Neutrophil (primary cell): ENCODE measurements around the gene TUT4.

Experiments
- H3K27ac ChIP-seq: fragments of 200-600 bp; sonication (generic); 2 replicates; pipeline ENCODE4 v1.5.1; 2016; ENCODE audit warnings: mild to moderate bottlenecking, moderate library complexity
- H3K27me3 ChIP-seq: fragments of 200-600 bp; sonication (generic); 2 replicates; pipeline ENCODE4 v1.6.0; 2016; ENCODE audit warnings: mild to moderate bottlenecking
- H3K36me3 ChIP-seq: fragments of 200-600 bp; sonication (generic); 2 replicates; pipeline ENCODE4 v1.5.1; 2017
- H3K4me1 ChIP-seq, 2 experiments: fragments of 200-600 bp in 1 of 2; sonication (generic) in 1 of 2; 1 replicate in 1 of 2; 2 replicates in 1 of 2; pipeline versions ENCODE4 v1.5.1 to v1.6.1; 2013 to 2016; ENCODE audit warnings: low read depth in 1 of 2, low read length in 1 of 2, mild to moderate bottlenecking in 1 of 2, moderate library complexity in 1 of 2; ENCODE audit not compliant: control insufficient read depth in 1 of 2, insufficient read depth in 1 of 2
- H3K4me3 ChIP-seq, 2 experiments: fragments of 200-600 bp in 1 of 2; sonication (generic) in 1 of 2; 1 replicate in 1 of 2; 2 replicates in 1 of 2; pipeline ENCODE4 v1.5.1; 2013 to 2016; ENCODE audit warnings: low read depth in 1 of 2, low read length in 1 of 2, mild to moderate bottlenecking in 1 of 2, moderate library complexity in 1 of 2
- H3K9me3 ChIP-seq: fragments of 200-600 bp; sonication (generic); 2 replicates; pipeline ENCODE4 v1.5.1; 2016
- TF ChIP-seq, protein P1 (sequence below): fragments of 200-600 bp; sonication (generic); IDR thresholded peaks from 2 replicates; pipeline ENCODE4 v1.5.1; 2016; ENCODE audit warnings: antibody characterized with exemption

TUT4 gene

DNA sequence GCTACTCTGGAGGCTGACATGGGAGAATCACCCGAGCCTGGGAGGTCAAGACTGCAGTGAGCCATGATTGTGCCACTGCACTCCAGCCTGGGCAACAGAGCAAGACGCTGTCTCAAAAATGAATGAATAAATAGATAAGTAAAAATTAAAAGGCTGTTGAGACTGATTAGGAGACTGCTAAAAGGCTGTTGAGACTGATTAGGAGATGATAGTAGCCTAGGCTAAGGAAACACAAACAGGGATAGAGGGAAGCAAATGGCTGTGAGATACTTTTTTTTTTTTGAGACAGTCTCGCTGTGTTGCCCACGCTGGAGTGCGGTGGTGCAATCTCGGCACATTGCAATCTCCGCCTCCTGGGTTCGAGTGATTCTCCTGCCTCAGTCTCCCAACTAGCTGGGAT lies 120.1 kb downstream of the TUT4 start:
- H3K27me3 ChIP-seq, result no peaks in the 10 kb centered on the region
- TF ChIP-seq, protein P1, sequence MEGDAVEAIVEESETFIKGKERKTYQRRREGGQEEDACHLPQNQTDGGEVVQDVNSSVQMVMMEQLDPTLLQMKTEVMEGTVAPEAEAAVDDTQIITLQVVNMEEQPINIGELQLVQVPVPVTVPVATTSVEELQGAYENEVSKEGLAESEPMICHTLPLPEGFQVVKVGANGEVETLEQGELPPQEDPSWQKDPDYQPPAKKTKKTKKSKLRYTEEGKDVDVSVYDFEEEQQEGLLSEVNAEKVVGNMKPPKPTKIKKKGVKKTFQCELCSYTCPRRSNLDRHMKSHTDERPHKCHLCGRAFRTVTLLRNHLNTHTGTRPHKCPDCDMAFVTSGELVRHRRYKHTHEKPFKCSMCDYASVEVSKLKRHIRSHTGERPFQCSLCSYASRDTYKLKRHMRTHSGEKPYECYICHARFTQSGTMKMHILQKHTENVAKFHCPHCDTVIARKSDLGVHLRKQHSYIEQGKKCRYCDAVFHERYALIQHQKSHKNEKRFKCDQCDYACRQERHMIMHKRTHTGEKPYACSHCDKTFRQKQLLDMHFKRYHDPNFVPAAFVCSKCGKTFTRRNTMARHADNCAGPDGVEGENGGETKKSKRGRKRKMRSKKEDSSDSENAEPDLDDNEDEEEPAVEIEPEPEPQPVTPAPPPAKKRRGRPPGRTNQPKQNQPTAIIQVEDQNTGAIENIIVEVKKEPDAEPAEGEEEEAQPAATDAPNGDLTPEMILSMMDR, result no peak
- H3K4me3 ChIP-seq, result no peak overlapping the region
- H3K27ac ChIP-seq, result no peak overlapping the region
- no peaks in the 10 kb centered on the region for H3K4me1 ChIP-seq
- H3K9me3 ChIP-seq, result no peaks in the 10 kb centered on the region
- peaks cover 84% of the 10 kb centered on the region for H3K36me3 ChIP-seq

DNA sequence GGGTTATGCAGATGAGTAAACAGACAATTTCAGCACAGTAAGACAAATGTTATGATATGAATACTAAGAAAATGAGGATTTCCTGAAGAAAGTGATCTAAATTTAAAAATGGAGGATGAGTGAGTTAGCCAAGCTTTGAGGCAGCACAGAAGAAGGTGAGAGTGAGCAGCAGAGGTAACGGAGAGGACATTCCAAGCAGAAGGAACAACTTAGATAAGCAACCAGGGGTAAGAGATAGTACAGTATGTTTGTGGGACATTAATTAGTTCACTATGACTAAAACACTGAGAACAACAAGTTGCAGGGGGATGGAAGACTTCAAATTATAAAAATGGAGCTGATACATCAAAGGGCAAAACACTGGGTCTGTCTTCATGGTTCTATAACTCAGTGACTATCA lies 125.7 kb downstream of the TUT4 start:
- H3K36me3 ChIP-seq, result peaks cover 71% of the 10 kb centered on the region

DNA sequence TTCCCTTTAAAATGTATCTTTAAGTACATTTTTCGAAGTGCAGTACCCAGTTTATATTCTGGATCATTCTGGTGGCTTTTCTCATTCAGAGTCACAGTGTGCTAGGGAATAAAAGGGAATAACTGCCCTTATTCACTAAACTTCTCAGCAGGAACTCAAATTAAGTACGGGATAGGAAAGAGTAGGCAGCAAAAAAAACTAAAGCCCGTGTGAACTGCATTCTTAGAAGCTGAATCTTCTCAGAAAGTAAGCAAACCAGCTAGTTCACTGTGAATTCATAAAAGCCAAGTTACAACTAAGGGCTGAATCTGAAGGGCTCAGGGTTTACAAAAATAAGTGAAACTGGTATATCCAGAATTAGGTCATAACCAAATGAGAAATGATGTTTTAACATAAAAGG lies 126.5 kb downstream of the TUT4 start:
- H3K36me3 ChIP-seq, result peaks cover 71% of the 10 kb centered on the region
- H3K4me1 ChIP-seq, result peaks cover 4 to 9% of the 10 kb centered on the region in 2 experiments
- H3K4me3 ChIP-seq, result no peak overlapping the region
- no peaks in the 10 kb centered on the region for H3K9me3 ChIP-seq
- H3K27ac ChIP-seq, result no peak overlapping the region
- H3K27me3 ChIP-seq, result no peaks in the 10 kb centered on the region
- TF ChIP-seq, protein P1, result no peak

More for the DNA sequence above, 125.7 kb downstream of the TUT4 start:
- no peaks in the 10 kb centered on the region for H3K9me3 ChIP-seq
- no peak overlapping the region for H3K27ac ChIP-seq
- H3K4me3 ChIP-seq, result no peak overlapping the region
- TF ChIP-seq, protein P1, result no peak
- no peaks in the 10 kb centered on the region for H3K27me3 ChIP-seq
- peaks cover 4 to 9% of the 10 kb centered on the region in 2 experiments for H3K4me1 ChIP-seq

DNA sequence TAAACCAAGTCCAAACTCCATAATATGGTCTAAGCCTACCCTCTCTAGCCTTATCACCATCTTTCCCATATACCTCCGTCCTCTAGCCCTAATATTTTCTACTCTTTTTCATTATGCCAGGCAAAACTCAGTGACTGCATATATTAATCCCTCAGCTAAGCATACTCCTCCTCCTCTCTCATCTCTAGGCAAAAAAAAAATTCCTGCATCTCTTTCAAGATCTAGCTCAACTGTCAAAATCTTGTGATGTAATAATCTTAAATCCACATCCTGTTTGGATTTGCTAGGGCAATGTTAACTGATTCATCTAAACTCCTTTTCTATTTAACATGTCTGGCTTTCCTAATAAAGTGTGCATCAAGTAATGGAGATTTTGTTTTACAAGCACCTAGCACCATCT lies 128.1 kb downstream of the TUT4 start:
- TF ChIP-seq, protein P1, result no peak
- H3K9me3 ChIP-seq, result no peaks in the 10 kb centered on the region
- peaks cover 70% of the 10 kb centered on the region for H3K36me3 ChIP-seq
- H3K4me1 ChIP-seq, result peaks cover 4 to 9% of the 10 kb centered on the region in 2 experiments
- no peaks in the 10 kb centered on the region for H3K27me3 ChIP-seq
- H3K27ac ChIP-seq, result no peak overlapping the region
- no peak overlapping the region for H3K4me3 ChIP-seq

DNA sequence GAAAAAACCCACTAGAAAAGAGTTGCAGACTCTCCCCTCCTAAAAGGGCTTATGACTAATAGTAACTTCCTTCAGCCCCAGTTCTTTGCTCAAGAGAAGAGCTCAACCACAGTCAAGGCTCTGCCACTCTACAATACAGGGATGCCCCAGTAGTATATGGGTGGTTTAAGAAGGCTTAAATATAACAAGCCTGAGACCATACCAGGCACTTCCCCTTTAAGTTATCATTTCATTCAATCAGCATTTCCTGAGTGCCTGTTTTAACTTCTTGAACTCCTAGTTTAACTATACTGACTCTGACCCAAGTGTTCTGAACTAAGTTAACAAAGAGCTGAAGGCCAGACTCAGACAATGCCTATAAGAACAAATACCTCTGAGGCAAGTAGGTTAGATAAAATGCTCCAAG lies 128.7 kb downstream of the TUT4 start:
- Histone ChIP-seq H3K27ac (no peak overlapping the region), H3K9me3 (no peaks in the 10 kb centered on the region), H3K4me3 (no peak overlapping the region), H3K27me3 (no peaks in the 10 kb centered on the region), H3K4me1 (peaks cover 4 to 9% of the 10 kb centered on the region in 2 experiments), H3K36me3 (peaks cover 71% of the 10 kb centered on the region)
- TF ChIP-seq, protein P1, result no peak

DNA sequence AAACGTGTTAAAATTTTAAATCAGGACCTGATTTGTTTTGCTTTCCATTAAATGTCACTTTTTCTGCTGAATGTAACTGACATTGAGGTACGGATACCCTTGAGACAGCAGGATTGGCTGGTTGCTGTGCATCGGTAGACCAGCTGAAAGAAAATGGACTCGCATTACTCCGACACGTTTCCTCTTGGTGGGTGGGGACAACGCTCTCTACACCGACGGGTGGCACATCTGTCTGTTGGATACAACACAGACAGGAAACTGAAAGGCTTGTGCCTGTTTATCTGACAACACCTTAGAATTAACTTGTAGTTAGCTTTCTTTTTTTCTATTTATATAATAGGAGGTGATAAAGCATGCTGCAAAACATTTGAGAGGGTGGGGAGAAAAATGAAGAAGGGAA lies 129.1 kb downstream of the TUT4 start:
- Histone ChIP-seq H3K27me3 (no peaks in the 10 kb centered on the region), H3K9me3 (no peaks in the 10 kb centered on the region), H3K4me1 (peaks cover 4 to 9% of the 10 kb centered on the region in 2 experiments), H3K4me3 (no peak overlapping the region), H3K27ac (peak overlapping the region; percentile 28), H3K36me3 (peaks cover 75% of the 10 kb centered on the region)
- TF ChIP-seq, protein P1, result no peak
